H1 (cell line): ENCODE results near the gene PTEN. TPM values are rescaled to one million over a fixed set of nuclear protein-coding genes. Genes with fewer than 3 reads are reported as not detected.

Source experiments
- CTCF ChIA-PET: fragments of 300-600 bp; sonication (Branson Sonifier 250); formaldehyde crosslinking; loops from one replicate; lab custom pipeline; 2021; ENCODE audit not compliant: partially characterized antibody; lab: Charles Lee
- POLR2A ChIA-PET: fragments of 300-600 bp; sonication (Branson Sonifier 250); formaldehyde crosslinking; loops from one replicate; lab custom pipeline; 2021; ENCODE audit warnings: inconsistent platforms; ENCODE audit not compliant: partially characterized antibody; lab: Charles Lee
- DNase-seq, 2 experiments: peaks; one replicate each; pipeline versions ENCODE4 v3.0.0 to v3.0.0-alpha.2; 2010 to 2022; ENCODE audit warnings: low spot score in 2 of 2, low read depth in 1 of 2, mixed read lengths in 1 of 2
- FAIRE-seq: peaks from 2 replicates; lab custom pipeline; 2011; peaks lifted over from hg19 to GRCh38; lab: Jason Lieb, UNC
- H2AFZ ChIP-seq: 2 replicates; pipeline ENCODE4 v1.8.1; 2012; ENCODE audit warnings: low read length, inconsistent platforms
- H2AK5ac ChIP-seq: 2 replicates; pipeline ENCODE4 v1.6.1; 2013; ENCODE audit warnings: low read depth, low read length
- H2BK120ac ChIP-seq: replicated peaks from 2 replicates; pipeline ENCODE3; 2013; ENCODE audit warnings: low read depth, low read length, inconsistent platforms
- H2BK12ac ChIP-seq: 2 replicates; pipeline ENCODE4 v1.6.1; 2013; ENCODE audit warnings: low read depth, low read length
- H2BK15ac ChIP-seq: 2 replicates; pipeline ENCODE4 v1.6.1; 2013; ENCODE audit warnings: low read length
- H2BK20ac ChIP-seq: 2 replicates; pipeline ENCODE4 v1.6.1; 2013; ENCODE audit warnings: low read length
- H2BK5ac ChIP-seq: 2 replicates; pipeline ENCODE4 v1.6.1; 2013; ENCODE audit warnings: low read depth, low read length
- H3K14ac ChIP-seq: 2 replicates; pipeline ENCODE4 v1.6.1; 2013; ENCODE audit warnings: inconsistent platforms; ENCODE audit not compliant: insufficient read length
- H3K18ac ChIP-seq: 2 replicates; pipeline ENCODE4 v1.6.1; 2013; ENCODE audit warnings: low read length; ENCODE audit errors: extremely low read depth
- H3K23ac ChIP-seq: 2 replicates; pipeline ENCODE4 v1.6.1; 2013; ENCODE audit warnings: inconsistent platforms; ENCODE audit not compliant: insufficient read length
- H3K23me2 ChIP-seq: 2 replicates; pipeline ENCODE4 v1.6.1; 2013; ENCODE audit warnings: low read depth, low read length
- H3K27ac ChIP-seq: 2 replicates; pipeline ENCODE4 v1.6.1; 2011; ENCODE audit warnings: low read depth, low read length, inconsistent platforms
- H3K27me3 ChIP-seq, 4 experiments: replicated peaks in 1 of 4; 1 replicate in 1 of 4; 2 replicates in 3 of 4; pipeline versions ENCODE4 v1.6.1 to v1.8.1; 2011 to 2013; ENCODE audit warnings: low read length in 3 of 4, mild to moderate bottlenecking in 3 of 4, inconsistent platforms in 2 of 4, mixed read lengths in 2 of 4, moderate library complexity in 1 of 4; ENCODE audit not compliant: control insufficient read depth in 3 of 4, insufficient read depth in 3 of 4; ENCODE audit errors: extremely low read depth in 1 of 4
- H3K36me3 ChIP-seq, 4 experiments: 2 replicates each; pipeline versions ENCODE4 v1.6.1 to v1.8.1; 2011 to 2013; ENCODE audit warnings: mild to moderate bottlenecking in 4 of 4, low read length in 3 of 4, moderate library complexity in 2 of 4, control low read depth in 1 of 4, inconsistent platforms in 1 of 4; ENCODE audit not compliant: insufficient read depth in 4 of 4, control insufficient read depth in 2 of 4
- H3K4ac ChIP-seq: replicated peaks from 2 replicates; pipeline ENCODE3; 2013; ENCODE audit warnings: low read length, low read depth, mixed read lengths, inconsistent platforms; ENCODE audit not compliant: insufficient read length
- H3K4me1 ChIP-seq, 4 experiments: replicated peaks in 1 of 4; 1 replicate in 1 of 4; 2 replicates in 3 of 4; pipeline versions ENCODE4 v1.6.1 to v1.8.1; 2011 to 2013; ENCODE audit warnings: low read length in 3 of 4, inconsistent platforms in 2 of 4, mixed read lengths in 1 of 4; ENCODE audit not compliant: insufficient read depth in 4 of 4, control insufficient read depth in 3 of 4
- H3K4me2 ChIP-seq, 2 experiments: 2 replicates each; pipeline versions ENCODE4 v1.6.1 to v1.8.1; 2011 to 2013; ENCODE audit warnings: low read depth in 2 of 2, low read length in 2 of 2, control low read depth in 1 of 2, inconsistent platforms in 1 of 2, mild to moderate bottlenecking in 1 of 2; ENCODE audit not compliant: insufficient read depth in 1 of 2
- H3K4me3 ChIP-seq, 4 experiments: fragments of 200-600, 300-600 bp in 1 of 4; sonication (generic), shearing (Covaris generic), sonication (Bioruptor Twin) in 1 of 4; 2 replicates each; pipeline versions ENCODE4 v1.5.1 to v1.8.1; 2011 to 2016; ENCODE audit warnings: low read length in 4 of 4, low read depth in 3 of 4, control low read depth in 2 of 4, inconsistent platforms in 2 of 4, mild to moderate bottlenecking in 2 of 4, mixed read lengths in 1 of 4, moderate library complexity in 1 of 4; ENCODE audit not compliant: insufficient read depth in 2 of 4; ENCODE audit errors: extremely low read depth in 1 of 4
- H3K56ac ChIP-seq: replicated peaks from 2 replicates; pipeline ENCODE3; 2013; ENCODE audit warnings: low read depth, mild to moderate bottlenecking, mixed read lengths, low read length, inconsistent platforms; ENCODE audit not compliant: insufficient read length
- H3K79me1 ChIP-seq: 2 replicates; pipeline ENCODE4 v1.6.1; 2013; ENCODE audit warnings: low read depth, low read length, control low read depth
- H3K79me2 ChIP-seq, 2 experiments: 2 replicates each; pipeline versions ENCODE4 v1.6.1 to v1.8.1; 2012 to 2013; ENCODE audit warnings: low read length in 2 of 2, mild to moderate bottlenecking in 2 of 2, inconsistent platforms in 1 of 2; ENCODE audit not compliant: insufficient read depth in 2 of 2, control insufficient read depth in 1 of 2
- H3K9ac ChIP-seq, 4 experiments: replicated peaks in 1 of 4; 1 replicate in 1 of 4; 2 replicates in 3 of 4; pipeline versions ENCODE4 v1.6.1 to v1.8.1; 2011 to 2013; ENCODE audit warnings: low read depth in 3 of 4, low read length in 3 of 4, control low read depth in 2 of 4, mild to moderate bottlenecking in 2 of 4, moderate library complexity in 2 of 4, inconsistent platforms in 1 of 4; ENCODE audit errors: extremely low read depth in 1 of 4
- H3K9me3 ChIP-seq, 2 experiments: 2 replicates each; pipeline versions ENCODE4 v1.6.1 to v1.8.1; 2012 to 2013; ENCODE audit warnings: mild to moderate bottlenecking in 2 of 2, moderate library complexity in 2 of 2, control low read depth in 1 of 2, inconsistent platforms in 1 of 2, low read depth in 1 of 2, low read length in 1 of 2, mixed read lengths in 1 of 2; ENCODE audit not compliant: insufficient read depth in 2 of 2
- H4K20me1 ChIP-seq, 2 experiments: replicated peaks in 1 of 2; 2 replicates each; pipeline versions ENCODE3 to v1.8.1; 2011 to 2013; ENCODE audit warnings: inconsistent platforms in 2 of 2, low read length in 2 of 2, mild to moderate bottlenecking in 1 of 2; ENCODE audit not compliant: insufficient read depth in 2 of 2, control insufficient read depth in 1 of 2
- H4K5ac ChIP-seq: 2 replicates; pipeline ENCODE4 v1.6.1; 2013; ENCODE audit warnings: low read length, low read depth, mixed read lengths, inconsistent platforms; ENCODE audit not compliant: insufficient read length
- H4K8ac ChIP-seq: 2 replicates; pipeline ENCODE4 v1.8.0; 2013; ENCODE audit warnings: mild to moderate bottlenecking, moderate library complexity, low read length, inconsistent platforms; ENCODE audit not compliant: insufficient read depth; ENCODE audit errors: extremely low read depth
- H4K91ac ChIP-seq: replicated peaks from 2 replicates; pipeline ENCODE3; 2013; ENCODE audit warnings: low read length, mixed read lengths, inconsistent platforms; ENCODE audit not compliant: insufficient read length
- CBX5 ChIP-seq: fragments of 300-800, 300-1000 bp; sonication (generic); IDR thresholded peaks from 2 replicates; pipeline ENCODE4 v1.7.1; 2016; ENCODE audit warnings: antibody characterized with exemption, low read length, low read depth
- EGR1 ChIP-seq: IDR thresholded peaks from 2 replicates; pipeline ENCODE4 v1.6.1; 2011; ENCODE audit warnings: low read depth, low read length, borderline replicate concordance
- FOSL1 ChIP-seq: IDR thresholded peaks from 2 replicates; pipeline ENCODE4 v1.6.1; 2011; ENCODE audit warnings: mild to moderate bottlenecking, low read depth, low read length, moderate library complexity; ENCODE audit not compliant: insufficient read depth
- HDAC2 ChIP-seq, 2 experiments: fragments of 300-600 bp in 1 of 2; sonication (generic) in 1 of 2; IDR thresholded peaks; 2 replicates each; pipeline ENCODE4 v1.6.1; 2011 to 2012; ENCODE audit warnings: low read depth in 2 of 2, low read length in 2 of 2, mild to moderate bottlenecking in 2 of 2, moderate library complexity in 2 of 2, borderline replicate concordance in 1 of 2, inconsistent platforms in 1 of 2
- HDAC6 ChIP-seq: IDR thresholded peaks from one replicate; pipeline ENCODE4 v1.7.1; 2012; ENCODE audit warnings: low read depth, mild to moderate bottlenecking, inconsistent platforms, low read length, moderate library complexity
- KDM4A ChIP-seq: IDR thresholded peaks from one replicate; pipeline ENCODE4 v1.7.1; 2012; ENCODE audit warnings: low read depth, mild to moderate bottlenecking, moderate library complexity, low read length, inconsistent platforms; ENCODE audit not compliant: severe bottlenecking
- MAFK ChIP-seq: IDR thresholded peaks from 2 replicates; pipeline ENCODE4 v1.6.1; 2012; ENCODE audit warnings: low read depth, mild to moderate bottlenecking, improper control_type of control experiment, low read length
- MAX ChIP-seq: IDR thresholded peaks from 2 replicates; pipeline ENCODE4 v1.6.1; 2012; ENCODE audit warnings: inconsistent platforms
- POLR2A ChIP-seq, 2 experiments: IDR thresholded peaks; 1 replicate in 1 of 2; 2 replicates in 1 of 2; pipeline ENCODE4 v1.6.1; 2011; ENCODE audit warnings: low read depth in 2 of 2, low read length in 2 of 2, mild to moderate bottlenecking in 2 of 2; ENCODE audit errors: control extremely low read depth in 1 of 2
- SP1 ChIP-seq: IDR thresholded peaks from 2 replicates; pipeline ENCODE4 v1.6.1; 2011; ENCODE audit warnings: low read depth, low read length
- TAF7 ChIP-seq: optimal IDR thresholded peaks from 2 replicates; pipeline ENCODE3; 2011; ENCODE audit warnings: low read depth, mild to moderate bottlenecking, inconsistent platforms, low read length, moderate library complexity, borderline replicate concordance
- ZNF274 ChIP-seq: IDR thresholded peaks from 2 replicates; pipeline ENCODE4 v1.7.0; 2012; ENCODE audit warnings: low read length, borderline replicate concordance; ENCODE audit errors: extremely low read depth
- WGBS, 2 experiments: shearing (Covaris generic) in 1 of 2; methylation state at CpG; one replicate each; pipeline versions ENCODE4 v1.1.6 to v1.1.7; 2013 to 2015; ENCODE audit warnings: low lambda C conversion rate in 2 of 2, mixed read lengths in 2 of 2, inconsistent platforms in 1 of 2, low coverage in 1 of 2, missing lambda C conversion rate in 1 of 2; ENCODE audit not compliant: insufficient replicate concordance in 2 of 2, insufficient coverage in 1 of 2, insufficient read length in 1 of 2; ENCODE audit errors: extremely low coverage in 1 of 2, missing lambda C conversion rate in 1 of 2; 5-methylcytosine and 5-hydroxymethylcytosine counted together
- polyA plus RNA-seq, 7 experiments: library from polyadenylated mRNA; depleted of rRNA in 3 of 7; stranded (reverse) in 5 of 7; unstranded in 2 of 7; fragments of >200 nt in 5 of 7; fragments of 200-250 nt in 2 of 7; gene quantifications; 1 replicate in 5 of 7; 2 replicates in 1 of 7; 4 replicates in 1 of 7; pipeline versions ENCODE4 v1.2.1 to v1.2.3, GENCODE V29; 2011 to 2013; ENCODE audit warnings: missing spikeins in 2 of 7, mixed read lengths in 2 of 7
- total RNA-seq: library from RNA; stranded (reverse); fragmentation: NEBNext Ultra II Directional; extraction: Animal tissue kit (Norgen Biotek cat#: 25700); gene quantifications from 2 replicates; pipeline ENCODE4 v1.2.1, GENCODE V29; 2021

The PTEN gene
- total and polyA plus RNA-seq, 2 of the 8 experiments (the other 6 are each of a cell fraction or from before 2014, with no cell fraction given): 6.3 to 48.7 TPM

- no peak overlapping the region for H2BK120ac ChIP-seq
- no peaks in the 10 kb centered on the region for H4K20me1 ChIP-seq
- H3K18ac ChIP-seq: no peak overlapping the region
- H3K23ac ChIP-seq: no peak overlapping the region
- no peaks in the 10 kb centered on the region for H3K79me1 ChIP-seq
- no peak for DNase-seq
- H2AFZ ChIP-seq: no peak overlapping the region
- no peak overlapping the region for H2BK20ac ChIP-seq
- no peak overlapping the region for H4K8ac ChIP-seq
- no peaks in the 10 kb centered on the region for H3K27me3 ChIP-seq
- H3K27ac ChIP-seq: no peak overlapping the region
- ChIA-PET POLR2A (no interaction called here), CTCF (no interaction called here)
- no peak overlapping the region for H4K91ac ChIP-seq
- no peak overlapping the region for H2BK5ac ChIP-seq
- H3K36me3 ChIP-seq: peaks cover 0 to 4% (median 0%) of the 10 kb centered on the region in 4 experiments; a peak in 1 of 8 replicates
- no peaks in the 10 kb centered on the region for H3K23me2 ChIP-seq
- no peak overlapping the region for H3K14ac ChIP-seq
- no peak for FAIRE-seq
- no peak overlapping the region for H3K4ac ChIP-seq
- no peak overlapping the region for H3K9ac ChIP-seq
- H3K79me2 ChIP-seq: peaks cover 0 to 46% of the 10 kb centered on the region in 2 experiments; a peak in 2 of 4 replicates
- no peak overlapping the region for H3K4me3 ChIP-seq
- H4K5ac ChIP-seq: no peak overlapping the region
- no peak overlapping the region for H2AK5ac ChIP-seq
- H3K4me2 ChIP-seq: no peak overlapping the region
- 91% methylated on average over 4 of the region's 4 CpGs; no CpG with 5 or more reads in 1 of the 2 experiments for WGBS, 2 experiments
- peaks cover 0 to 6% (median 0%) of the 10 kb centered on the region in 4 experiments; a peak in 1 of 7 replicates for H3K4me1 ChIP-seq
- H3K56ac ChIP-seq: no peak overlapping the region
- H3K9me3 ChIP-seq: no peaks in the 10 kb centered on the region
- H2BK12ac ChIP-seq: no peak overlapping the region
- H2BK15ac ChIP-seq: no peak overlapping the region
- TF ChIP-seq HDAC2 (IDR thresholded peaks at IDR 0.05; ENCODE audit: borderline replicate concordance in 1 of 2, low read depth in 2 of 2, low read length in 2 of 2): no peak
- no peak for TF ChIP-seq HDAC6
- no peak for TF ChIP-seq TAF7
- TF ChIP-seq MAFK: no peak
- no peak for TF ChIP-seq SP1
- TF ChIP-seq EGR1: no peak
- no peak for TF ChIP-seq MAX
- no peak for TF ChIP-seq CBX5
- TF ChIP-seq KDM4A: no peak
- TF ChIP-seq POLR2A (IDR thresholded peaks at IDR 0.05; ENCODE audit: control extremely low read depth in 1 of 2, low read depth in 2 of 2, low read length in 2 of 2): no peak
- no peak for TF ChIP-seq FOSL1
- TF ChIP-seq ZNF274: no peak
Observed at GRCh38 chr10:87930934-87931835, 67.8 kb downstream of the PTEN start.
